Measurements from ENCODE around the gene VDR.
"Not testable (repeated sequence)": the region's sequence is repeated elsewhere in the genome, so short reads cannot be mapped to it uniquely, and the experiment has no call there.

Gene VDR

GRCh38 chr12:47824198-47824597 lies 80.6 kb downstream of the VDR start:
- no peak for DNase-seq

GRCh38 chr12:47823422-47824086 lies 81.2 kb downstream of the VDR start:
- DNase-seq, result no peak

GRCh38 chr12:47822863-47823262 lies 81.9 kb downstream of the VDR start:
- no peak for DNase-seq

- DNase-seq, result no peak
These were observed 82.4 kb downstream of the VDR start for GRCh38 chr12:47822401-47822800.

- DNase-seq, result no peak
These were observed 83.5 kb downstream of the VDR start for GRCh38 chr12:47821346-47821706.

GRCh38 chr12:47820631-47821345 lies 84.0 kb downstream of the VDR start:
- DNase-seq, result no peak

GRCh38 chr12:47819896-47820630 lies 84.7 kb downstream of the VDR start, which contains the start of gene HDAC7:
TSS of gene HDAC7 (minus strand) at chr12:47819903. CDS start at chr12:47819785, 118 bp downstream.
- DNase-seq, result peak; percentile 54

GRCh38 chr12:47819138-47819895 lies 85.5 kb downstream of the VDR start:
- peak; percentile 4 for DNase-seq

- DNase-seq, result no peak
These were observed 86.2 kb downstream of the VDR start for GRCh38 chr12:47818467-47819137.

- no peak for DNase-seq
These were observed 86.8 kb downstream of the VDR start for GRCh38 chr12:47818007-47818376.

GRCh38 chr12:47817272-47818006 lies 87.4 kb downstream of the VDR start:
- no peak for DNase-seq

- DNase-seq, result no peak
These were observed 88.2 kb downstream of the VDR start for GRCh38 chr12:47816403-47817271.

- DNase-seq, result not testable (repeated sequence)
These were observed 89.3 kb downstream of the VDR start for GRCh38 chr12:47815447-47815846.

- DNase-seq, result no peak
These were observed 90.1 kb downstream of the VDR start for GRCh38 chr12:47814539-47815170.

GRCh38 chr12:47813511-47814196 lies 91.1 kb downstream of the VDR start:
- DNase-seq, result no peak

GRCh38 chr12:47812797-47813510 lies 91.8 kb downstream of the VDR start:
- no peak for DNase-seq

GRCh38 chr12:47811581-47812484 lies 93.0 kb downstream of the VDR start:
- no peak for DNase-seq

- DNase-seq, result no peak
These were observed 93.8 kb downstream of the VDR start for GRCh38 chr12:47811072-47811396.
